Dedifferentiated amniotic fluid mesenchymal stem cell (primary cell): ENCODE results near the gene KIF26A.
"Not testable (repeated sequence)": the region's sequence is repeated elsewhere in the genome, so short reads cannot be mapped to it uniquely, and the experiment has no call there.

ENCODE experiments used
- DNase-seq: peaks from one replicate; pipeline ENCODE4 v3.0.0-alpha.2; 2016; ENCODE audit errors: extremely low spot score

Gene KIF26A

GRCh38 chr14:104192146-104192882, 53.9 kb downstream of the KIF26A start:
- no peak for DNase-seq

GRCh38 chr14:104192883-104193245, 54.5 kb downstream of the KIF26A start:
- DNase-seq, result no peak

DNA sequence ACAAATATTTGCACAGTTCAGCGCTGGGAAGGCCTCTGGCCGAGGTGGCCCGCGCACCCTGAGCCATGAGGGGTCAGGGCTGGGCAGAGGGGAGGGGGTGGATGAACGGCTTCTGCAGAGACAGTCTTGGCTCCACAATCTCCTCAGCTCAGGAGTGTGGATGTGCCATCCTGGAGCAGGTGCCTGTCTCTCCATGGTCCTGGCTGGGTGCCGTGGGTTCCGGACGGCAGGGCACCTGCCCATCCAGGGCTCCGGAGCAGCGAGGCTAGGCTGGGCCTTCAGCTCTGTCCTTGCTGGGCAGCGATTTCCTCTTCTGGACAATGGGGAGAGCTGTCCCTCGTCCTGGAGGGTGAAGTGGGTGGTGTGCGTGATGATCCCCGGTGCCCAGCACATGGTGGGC, 55.6 kb downstream of the KIF26A start:
- no peak for DNase-seq

DNA sequence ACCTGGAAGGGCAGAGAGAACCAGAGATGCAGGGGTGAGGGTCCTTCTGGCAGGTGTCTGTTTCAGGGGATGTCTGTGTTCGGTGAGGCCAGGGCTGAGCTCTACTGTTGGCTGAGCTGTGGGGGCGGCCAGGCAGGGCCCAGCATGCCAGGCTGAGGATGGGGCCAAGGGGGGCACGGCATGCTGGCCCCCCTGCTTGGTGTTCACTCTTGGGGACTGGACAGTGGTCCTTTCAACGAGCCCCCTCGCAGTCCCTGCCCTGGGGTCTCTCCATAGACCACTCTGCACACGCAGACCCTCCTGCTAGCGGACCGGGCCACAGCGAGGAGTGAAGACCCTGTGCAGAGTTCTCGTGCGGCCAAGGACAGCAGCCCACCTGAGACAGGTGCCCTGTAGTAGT, 56.3 kb downstream of the KIF26A start:
- DNase-seq, result no peak

GRCh38 chr14:104195361-104195760, 57.0 kb downstream of the KIF26A start:
- DNase-seq, result no peak

DNA sequence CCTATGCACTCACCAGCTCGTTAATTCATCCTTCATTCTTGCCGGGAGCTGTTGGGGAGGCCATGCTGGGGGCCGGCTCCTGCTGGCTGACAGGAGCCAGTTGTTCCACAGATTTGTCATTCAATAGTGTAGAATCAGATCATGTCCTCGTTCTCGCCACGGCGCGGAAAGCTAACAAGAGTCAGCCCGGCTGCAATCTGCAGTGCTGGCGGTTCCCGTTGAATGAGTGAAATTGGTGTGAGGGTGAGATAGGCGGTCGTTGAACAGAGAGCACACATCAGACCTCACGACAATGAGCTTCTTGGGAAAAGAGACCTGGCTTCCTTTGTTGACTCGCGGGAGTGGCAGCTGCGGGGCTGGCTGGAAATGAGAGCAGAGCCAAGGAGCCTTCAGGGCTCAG, 57.5 kb downstream of the KIF26A start:
- no peak for DNase-seq

DNA sequence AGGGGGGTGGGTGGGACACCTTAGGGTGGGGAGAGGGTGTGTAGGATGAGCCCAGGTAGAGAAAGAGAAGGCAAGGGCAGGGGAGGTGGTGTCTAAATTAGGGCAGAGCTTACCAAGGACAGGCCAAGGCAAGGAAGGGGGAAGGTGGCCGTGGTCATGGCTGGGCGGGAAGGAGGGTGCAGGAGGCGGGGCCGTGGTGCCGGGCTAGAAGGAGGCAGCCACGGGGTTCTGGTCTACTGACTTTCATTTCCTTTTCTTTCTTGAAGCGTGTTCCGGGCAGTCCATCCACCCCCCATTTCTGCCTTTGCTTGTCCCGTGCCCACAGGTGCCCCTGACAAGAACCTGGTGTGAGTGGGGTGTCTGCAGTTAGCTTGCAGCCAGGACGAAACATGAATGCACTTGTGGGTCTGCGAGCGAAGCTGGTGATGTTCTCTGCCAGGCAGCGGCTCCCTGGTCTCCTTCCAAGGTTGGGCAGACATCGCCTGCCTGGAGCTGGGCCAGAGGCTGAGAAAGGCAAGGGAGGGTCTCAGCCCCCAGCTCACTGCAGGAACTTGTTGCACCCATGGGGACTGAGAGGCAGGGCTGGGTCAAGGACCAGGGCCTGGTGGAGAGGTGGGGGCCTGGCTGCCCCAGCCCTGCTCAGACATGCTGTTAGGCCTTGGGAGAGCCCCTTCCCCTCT, 58.2 kb downstream of the KIF26A start:
- DNase-seq, result no peak

- DNase-seq, result no peak
These were observed 59.3 kb downstream of the KIF26A start for GRCh38 chr14:104197449-104198247.

GRCh38 chr14:104199266-104199895, 61.0 kb downstream of the KIF26A start:
- no peak for DNase-seq

- DNase-seq, result no peak
These were observed 61.7 kb downstream of the KIF26A start for GRCh38 chr14:104200106-104200505.

DNA sequence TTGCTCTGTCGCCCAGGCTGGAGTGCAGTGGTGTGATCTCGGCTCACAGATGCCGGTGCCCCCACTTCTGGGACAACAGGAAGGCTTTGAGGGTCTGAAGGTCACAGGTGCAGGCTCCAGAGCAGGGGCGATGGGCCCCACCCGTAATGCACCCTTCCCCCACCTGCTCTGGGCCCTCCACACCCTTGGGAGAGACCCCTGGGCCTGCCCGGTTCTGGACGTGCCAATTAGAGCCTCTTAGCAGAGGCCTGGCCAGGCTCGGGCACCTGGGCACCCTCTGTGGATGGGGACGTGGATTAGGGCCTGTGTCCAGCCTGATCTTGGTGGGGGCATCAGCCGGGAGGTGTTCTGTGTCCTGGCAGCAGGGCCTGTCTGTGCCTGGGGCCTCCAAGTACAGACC, 62.2 kb downstream of the KIF26A start:
- no peak for DNase-seq

DNA sequence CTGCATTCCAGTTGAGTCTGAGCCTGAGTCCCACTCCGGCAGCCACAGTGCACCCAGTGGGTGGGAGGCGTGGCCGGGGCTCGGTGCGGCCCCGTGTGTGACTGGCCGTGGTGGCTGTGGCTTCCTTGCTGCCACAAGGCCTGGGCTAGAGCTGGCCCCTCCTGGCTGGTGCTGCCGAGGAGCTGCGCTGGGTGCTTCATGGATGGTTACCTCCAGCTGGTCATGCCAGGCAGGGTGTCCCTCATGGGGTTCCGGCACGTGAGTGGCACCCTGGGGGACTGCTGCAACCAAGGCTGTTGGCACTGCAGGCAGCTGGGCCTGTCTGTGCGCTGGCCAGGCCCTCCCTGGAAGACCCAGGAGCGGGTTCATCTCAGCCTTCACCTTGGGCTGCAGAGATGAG, 62.7 kb downstream of the KIF26A start:
- no peak for DNase-seq

- DNase-seq, result no peak
These were observed 63.1 kb downstream of the KIF26A start for GRCh38 chr14:104201496-104201895.

- DNase-seq, result no peak
These were observed 64.1 kb downstream of the KIF26A start for GRCh38 chr14:104202259-104203070.

DNA sequence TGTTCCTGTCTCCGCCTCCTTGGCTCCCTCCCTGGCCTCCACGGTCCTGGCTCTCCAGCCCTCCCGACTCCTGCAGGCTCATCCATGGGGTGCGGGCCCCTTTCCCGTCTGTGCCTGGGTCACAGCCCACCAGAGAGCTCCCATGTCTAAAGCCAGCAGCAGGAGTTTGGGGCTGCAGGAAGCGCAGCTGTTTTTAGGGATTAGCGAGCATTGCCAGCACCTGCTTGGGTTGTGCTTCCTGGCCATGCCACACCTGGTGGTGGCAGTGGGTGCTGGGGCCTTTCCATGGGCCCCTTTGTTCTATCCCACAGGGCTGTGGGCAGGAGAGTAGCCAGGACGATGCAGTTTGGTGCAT, 64.7 kb downstream of the KIF26A start:
- DNase-seq, result no peak

GRCh38 chr14:104204660-104205149, 66.3 kb downstream of the KIF26A start:
- DNase-seq, result no peak

DNA sequence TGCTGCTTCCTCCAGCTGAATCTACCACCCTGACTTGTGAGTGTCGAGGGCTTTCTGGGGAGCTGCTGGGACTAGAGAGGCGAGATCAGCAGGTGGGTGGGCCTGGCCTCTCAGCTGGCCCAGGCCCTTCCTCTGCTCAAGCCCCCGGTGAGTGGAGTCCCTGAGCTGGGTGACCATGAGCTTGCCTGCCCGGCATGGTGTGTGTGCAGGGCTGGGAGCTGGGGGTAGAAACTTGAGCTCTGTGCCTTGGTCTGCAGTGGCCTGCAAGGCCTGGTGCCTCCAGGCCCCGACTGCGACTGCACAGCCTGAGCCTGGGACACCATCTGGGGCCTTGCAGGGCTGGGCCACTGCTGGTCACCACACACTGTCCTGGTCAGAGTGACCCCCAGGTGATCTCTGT, 67.4 kb downstream of the KIF26A start:
- DNase-seq, result no peak

DNA sequence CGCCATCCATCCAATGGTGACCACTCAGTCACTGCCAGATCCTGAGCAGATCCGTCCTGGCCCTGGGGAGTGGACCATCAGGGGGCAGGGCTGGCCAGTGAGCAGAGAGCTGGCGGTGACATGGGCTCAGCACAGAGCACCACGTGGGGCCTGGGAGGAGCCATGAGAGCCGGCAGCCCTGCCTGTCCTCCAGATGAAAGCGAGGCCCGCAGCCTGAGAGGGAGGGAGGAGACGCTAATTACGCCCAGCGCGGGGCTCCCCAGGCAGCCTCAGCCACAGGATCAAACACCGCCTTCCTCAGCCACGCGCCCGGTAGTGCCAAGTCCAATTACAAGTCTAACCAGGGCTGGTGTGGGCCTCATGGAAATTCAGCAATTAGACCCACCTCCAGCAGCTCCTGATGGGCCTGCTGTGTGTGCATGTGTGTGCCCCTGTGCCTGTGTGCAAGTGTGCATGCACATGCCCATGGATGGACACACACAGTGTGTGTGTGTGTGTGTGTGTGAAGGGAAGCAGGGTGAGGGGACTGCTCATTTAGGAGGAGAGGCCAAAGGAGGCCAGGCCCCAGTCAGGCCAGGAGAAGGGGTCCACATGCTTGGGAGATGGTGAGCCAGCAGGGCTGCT, 68.0 kb downstream of the KIF26A start:
- DNase-seq, result no peak

- DNase-seq, result no peak
These were observed 69.0 kb downstream of the KIF26A start for GRCh38 chr14:104207142-104208014.

DNA sequence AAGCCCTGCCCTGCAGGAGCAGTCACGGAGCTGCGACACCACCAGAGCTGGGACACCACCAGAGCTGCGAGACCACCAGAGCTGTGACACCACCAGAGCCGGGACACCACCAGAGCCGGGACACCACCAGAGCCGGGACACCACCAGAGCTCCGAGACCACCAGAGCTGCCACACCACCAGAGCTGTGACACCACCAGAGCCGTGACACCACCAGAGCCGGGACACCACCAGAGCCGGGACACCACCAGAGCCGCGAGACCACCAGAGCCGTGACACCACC, 69.6 kb downstream of the KIF26A start:
- DNase-seq, result not testable (repeated sequence)
